ENCODE data around the gene LIN7B. TPM values are rescaled to one million over a fixed set of nuclear protein-coding genes. Genes with fewer than 3 reads are reported as not detected.

The LIN7B gene
- total and polyA plus RNA-seq, 4 donors: 2.2 to 3.8 (median 2.8) TPM

DNA sequence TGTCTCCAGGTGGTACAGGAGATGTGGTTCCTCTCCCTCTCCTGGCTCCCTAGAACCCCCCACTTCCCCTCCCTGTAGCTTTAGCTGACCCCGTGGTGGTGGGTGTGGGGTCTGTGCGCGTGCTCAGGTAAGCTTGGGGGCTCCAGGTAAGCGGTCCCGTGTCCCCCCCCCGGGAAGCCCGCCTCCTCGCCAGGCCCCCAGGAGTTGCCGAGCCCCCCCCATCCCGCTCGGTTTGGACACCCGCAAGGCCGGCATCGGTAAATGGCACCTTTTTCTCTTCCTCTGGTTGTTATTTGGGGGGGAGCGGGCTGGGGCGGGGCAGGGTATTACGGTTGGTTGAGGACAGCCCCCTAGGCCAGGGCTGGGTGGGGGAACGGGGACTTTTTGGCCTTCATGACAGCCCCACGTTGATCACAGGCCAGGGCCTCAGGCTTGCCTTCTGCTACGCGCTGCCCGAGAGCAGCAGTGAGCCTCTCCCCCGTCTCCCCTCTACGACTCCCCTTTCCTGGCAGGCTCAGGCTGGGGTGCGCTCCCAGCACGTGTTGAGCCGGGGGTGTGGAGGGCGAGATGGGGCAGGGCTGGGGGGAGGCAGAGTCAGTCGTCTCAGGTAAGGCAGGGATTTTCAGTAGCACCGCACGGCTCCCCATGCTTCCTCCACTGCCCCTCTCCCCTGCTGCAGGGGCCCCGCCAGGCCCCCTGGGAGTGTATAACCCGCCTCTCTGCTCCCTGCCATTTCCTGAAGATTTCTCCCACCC lies 10.7 kb upstream of the LIN7B start:
- peaks cover 15 to 76% (median 37%) of the 10 kb centered on the region in 4 donors for H3K36me3 ChIP-seq (ENCODE audit: control insufficient read depth in 4 of 4, insufficient read depth in 3 of 4, low read depth in 1 of 4, low read length in 3 of 4)
- no peaks in the 10 kb centered on the region for H3K9me3 ChIP-seq (ENCODE audit: control insufficient read depth in 4 of 4, low read length in 3 of 4)
- H3K27me3 ChIP-seq (ENCODE audit: control insufficient read depth in 4 of 4, insufficient read depth in 4 of 4, low read length in 3 of 4): no peaks in the 10 kb centered on the region
- no peak for DNase-seq (ENCODE audit: low spot score)
- WGBS: 93% methylated on average over 33 of the region's 33 CpGs
- H3K27ac ChIP-seq (ENCODE audit: low read depth in 1 of 2, low read length in 2 of 2): no peak overlapping the region
- H3K9ac ChIP-seq (ENCODE audit: low read depth in 1 of 2, low read length in 2 of 2): no peak overlapping the region
- H3K4me1 ChIP-seq (ENCODE audit: control insufficient read depth in 4 of 4, insufficient read depth in 4 of 4, low read length in 3 of 4): peaks cover 0 to 11% (median 7%) of the 10 kb centered on the region in 4 donors
- TF ChIP-seq FOXA1 (IDR thresholded peaks at IDR 0.05) (no peak), YY1 (IDR thresholded peaks at IDR 0.05) (no peak), GABPA (IDR thresholded peaks at IDR 0.05 in 1 of 2, conservative IDR thresholded peaks at IDR 0.05 in 1 of 2) (no peak), FOXA2 (IDR thresholded peaks at IDR 0.05) (no peak), HNF4A (conservative IDR thresholded peaks at IDR 0.05) (no peak)
- TF ChIP-seq, protein P1, sequence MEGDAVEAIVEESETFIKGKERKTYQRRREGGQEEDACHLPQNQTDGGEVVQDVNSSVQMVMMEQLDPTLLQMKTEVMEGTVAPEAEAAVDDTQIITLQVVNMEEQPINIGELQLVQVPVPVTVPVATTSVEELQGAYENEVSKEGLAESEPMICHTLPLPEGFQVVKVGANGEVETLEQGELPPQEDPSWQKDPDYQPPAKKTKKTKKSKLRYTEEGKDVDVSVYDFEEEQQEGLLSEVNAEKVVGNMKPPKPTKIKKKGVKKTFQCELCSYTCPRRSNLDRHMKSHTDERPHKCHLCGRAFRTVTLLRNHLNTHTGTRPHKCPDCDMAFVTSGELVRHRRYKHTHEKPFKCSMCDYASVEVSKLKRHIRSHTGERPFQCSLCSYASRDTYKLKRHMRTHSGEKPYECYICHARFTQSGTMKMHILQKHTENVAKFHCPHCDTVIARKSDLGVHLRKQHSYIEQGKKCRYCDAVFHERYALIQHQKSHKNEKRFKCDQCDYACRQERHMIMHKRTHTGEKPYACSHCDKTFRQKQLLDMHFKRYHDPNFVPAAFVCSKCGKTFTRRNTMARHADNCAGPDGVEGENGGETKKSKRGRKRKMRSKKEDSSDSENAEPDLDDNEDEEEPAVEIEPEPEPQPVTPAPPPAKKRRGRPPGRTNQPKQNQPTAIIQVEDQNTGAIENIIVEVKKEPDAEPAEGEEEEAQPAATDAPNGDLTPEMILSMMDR (IDR thresholded peaks at IDR 0.05; ENCODE audit: low read depth, low read length, missing input control): no peak
- no peak overlapping the region for H3K4me3 ChIP-seq (ENCODE audit: low read depth in 1 of 3, low read length in 3 of 3)

DNA sequence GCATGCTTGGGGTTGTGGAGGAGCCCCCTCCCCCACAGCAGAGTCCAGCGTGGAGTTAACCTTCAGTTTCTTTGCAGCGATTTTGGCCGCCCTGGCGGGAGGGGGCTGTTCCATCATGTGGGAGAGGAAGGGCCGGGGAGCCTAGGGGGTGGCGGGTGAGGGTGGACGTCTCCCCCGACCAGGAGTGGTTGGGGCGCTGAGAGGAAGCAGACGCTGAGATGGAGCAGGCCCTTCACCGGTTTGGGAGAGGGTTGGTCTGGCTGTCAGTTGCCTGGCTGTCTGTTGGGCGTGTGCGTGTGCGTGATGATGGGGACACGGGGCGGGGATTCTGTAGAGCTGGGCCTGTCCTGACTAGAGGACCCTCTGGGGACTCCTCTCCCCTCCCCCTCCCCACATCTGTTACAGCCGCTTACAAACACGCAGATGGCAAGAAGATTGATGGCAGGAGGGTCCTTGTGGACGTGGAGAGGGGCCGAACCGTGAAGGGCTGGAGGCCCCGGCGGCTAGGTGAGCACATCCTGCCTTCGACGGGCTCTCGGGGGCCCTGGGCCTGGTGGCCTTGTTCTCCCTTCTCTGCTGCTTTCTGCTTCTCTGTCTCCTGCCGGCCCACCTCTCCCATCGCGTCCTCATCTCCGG lies 9.8 kb upstream of the LIN7B start:
- peaks cover 15 to 77% (median 36%) of the 10 kb centered on the region in 4 donors for H3K36me3 ChIP-seq (ENCODE audit: control insufficient read depth in 4 of 4, insufficient read depth in 3 of 4, low read depth in 1 of 4, low read length in 3 of 4)
- H3K9me3 ChIP-seq (ENCODE audit: control insufficient read depth in 4 of 4, low read length in 3 of 4): no peaks in the 10 kb centered on the region
- no peaks in the 10 kb centered on the region for H3K27me3 ChIP-seq (ENCODE audit: control insufficient read depth in 4 of 4, insufficient read depth in 4 of 4, low read length in 3 of 4)
- no peak for DNase-seq (ENCODE audit: low spot score)
- no peak overlapping the region for H3K27ac ChIP-seq (ENCODE audit: low read depth in 1 of 2, low read length in 2 of 2)
- TF ChIP-seq GABPA (IDR thresholded peaks at IDR 0.05 in 1 of 2, conservative IDR thresholded peaks at IDR 0.05 in 1 of 2) (no peak), TAF1 (conservative IDR thresholded peaks at IDR 0.05) (no peak), YY1 (IDR thresholded peaks at IDR 0.05) (no peak), HNF4G (IDR thresholded peaks at IDR 0.05) (no peak)
- no peak overlapping the region for H3K9ac ChIP-seq (ENCODE audit: low read depth in 1 of 2, low read length in 2 of 2)
- no peak overlapping the region for H3K4me3 ChIP-seq (ENCODE audit: low read depth in 1 of 3, low read length in 3 of 3)
- 91% methylated on average over 30 of the region's 30 CpGs for WGBS
- H3K4me1 ChIP-seq (ENCODE audit: control insufficient read depth in 4 of 4, insufficient read depth in 4 of 4, low read length in 3 of 4): peaks cover 0 to 3% (median 0%) of the 10 kb centered on the region in 4 donors

DNA sequence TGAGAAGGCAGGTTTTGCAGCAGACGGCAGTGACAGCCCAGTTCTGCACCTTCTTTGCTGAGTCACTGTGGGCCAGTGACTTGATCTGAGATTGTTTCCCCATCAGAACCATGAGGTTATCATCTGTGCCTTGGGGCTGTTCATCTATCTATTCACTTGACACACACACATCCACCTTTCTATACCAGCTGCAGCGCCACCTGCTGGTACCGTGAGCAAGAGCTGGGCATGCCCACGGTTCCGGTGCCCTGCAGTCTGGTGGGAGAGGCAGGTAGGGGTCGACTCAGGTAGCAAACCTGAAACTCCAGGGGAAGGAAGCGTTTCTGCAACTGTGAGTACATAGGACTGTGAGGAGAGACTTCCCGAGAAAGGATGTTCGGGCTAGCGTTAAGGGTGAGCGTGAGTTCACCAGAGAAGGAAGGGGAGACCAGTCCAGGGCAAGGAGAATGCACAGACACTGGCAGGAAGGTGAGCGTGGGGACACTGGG lies 7.5 kb upstream of the LIN7B start:
- 62% methylated on average over 12 of the region's 12 CpGs for WGBS
- peak; percentile 56 to 74 for TF ChIP-seq RAD21 (IDR thresholded peaks at IDR 0.05)
- TF ChIP-seq, protein P2, sequence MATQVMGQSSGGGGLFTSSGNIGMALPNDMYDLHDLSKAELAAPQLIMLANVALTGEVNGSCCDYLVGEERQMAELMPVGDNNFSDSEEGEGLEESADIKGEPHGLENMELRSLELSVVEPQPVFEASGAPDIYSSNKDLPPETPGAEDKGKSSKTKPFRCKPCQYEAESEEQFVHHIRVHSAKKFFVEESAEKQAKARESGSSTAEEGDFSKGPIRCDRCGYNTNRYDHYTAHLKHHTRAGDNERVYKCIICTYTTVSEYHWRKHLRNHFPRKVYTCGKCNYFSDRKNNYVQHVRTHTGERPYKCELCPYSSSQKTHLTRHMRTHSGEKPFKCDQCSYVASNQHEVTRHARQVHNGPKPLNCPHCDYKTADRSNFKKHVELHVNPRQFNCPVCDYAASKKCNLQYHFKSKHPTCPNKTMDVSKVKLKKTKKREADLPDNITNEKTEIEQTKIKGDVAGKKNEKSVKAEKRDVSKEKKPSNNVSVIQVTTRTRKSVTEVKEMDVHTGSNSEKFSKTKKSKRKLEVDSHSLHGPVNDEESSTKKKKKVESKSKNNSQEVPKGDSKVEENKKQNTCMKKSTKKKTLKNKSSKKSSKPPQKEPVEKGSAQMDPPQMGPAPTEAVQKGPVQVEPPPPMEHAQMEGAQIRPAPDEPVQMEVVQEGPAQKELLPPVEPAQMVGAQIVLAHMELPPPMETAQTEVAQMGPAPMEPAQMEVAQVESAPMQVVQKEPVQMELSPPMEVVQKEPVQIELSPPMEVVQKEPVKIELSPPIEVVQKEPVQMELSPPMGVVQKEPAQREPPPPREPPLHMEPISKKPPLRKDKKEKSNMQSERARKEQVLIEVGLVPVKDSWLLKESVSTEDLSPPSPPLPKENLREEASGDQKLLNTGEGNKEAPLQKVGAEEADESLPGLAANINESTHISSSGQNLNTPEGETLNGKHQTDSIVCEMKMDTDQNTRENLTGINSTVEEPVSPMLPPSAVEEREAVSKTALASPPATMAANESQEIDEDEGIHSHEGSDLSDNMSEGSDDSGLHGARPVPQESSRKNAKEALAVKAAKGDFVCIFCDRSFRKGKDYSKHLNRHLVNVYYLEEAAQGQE (IDR thresholded peaks at IDR 0.05): no peak
- TF ChIP-seq, protein P1 (IDR thresholded peaks at IDR 0.05; ENCODE audit: low read depth, low read length, missing input control): peak; percentile 59
- Histone ChIP-seq H3K9ac (ENCODE audit: low read depth in 1 of 2, low read length in 2 of 2) (no peak overlapping the region), H3K4me1 (ENCODE audit: control insufficient read depth in 4 of 4, insufficient read depth in 4 of 4, low read length in 3 of 4) (no peaks in the 10 kb centered on the region), H3K9me3 (ENCODE audit: control insufficient read depth in 4 of 4, low read length in 3 of 4) (no peaks in the 10 kb centered on the region), H3K36me3 (ENCODE audit: control insufficient read depth in 4 of 4, insufficient read depth in 3 of 4, low read depth in 1 of 4, low read length in 3 of 4) (peaks cover 5 to 61% (median 28%) of the 10 kb centered on the region in 4 donors), H3K27me3 (ENCODE audit: control insufficient read depth in 4 of 4, insufficient read depth in 4 of 4, low read length in 3 of 4) (no peaks in the 10 kb centered on the region), H3K27ac (ENCODE audit: low read depth in 1 of 2, low read length in 2 of 2) (no peak overlapping the region), H3K4me3 (ENCODE audit: low read depth in 1 of 3, low read length in 3 of 3) (no peak overlapping the region)
- peak; percentile 67 for DNase-seq (ENCODE audit: low spot score)

Data from liver (tissue), 9 donors.